GM10248 (cell line): Measurements from ENCODE around the gene TMEM117.
"Not testable (repeated sequence)": the region's sequence is repeated elsewhere in the genome, so short reads cannot be mapped to it uniquely, and the experiment has no call there.

ENCODE experiments used
- CTCF ChIA-PET: fragments of 300-600 bp; sonication (Branson Sonifier 250); formaldehyde crosslinking; extraction: SDS; loops from one replicate; lab custom pipeline; 2021; ENCODE audit warnings: antibody characterized with exemption; lab: Yijun Ruan, JAX
- POLR2A ChIA-PET: fragments of 350-650 bp; sonication (Branson Sonifier 250); formaldehyde crosslinking; extraction: SDS; loops from one replicate; lab custom pipeline; 2020; ENCODE audit warnings: antibody characterized with exemption; lab: Yijun Ruan, JAX
- DNase-seq: peaks from one replicate; pipeline ENCODE4 v3.0.0; 2012; ENCODE audit errors: extremely low spot score
- TF ChIP-seq, protein P1 (sequence below): IDR thresholded peaks from 2 replicates; pipeline ENCODE4 v1.5.1; 2012; ENCODE audit warnings: mild to moderate bottlenecking, low read depth; ENCODE audit errors: extremely low read depth, missing control alignments, control extremely low read depth

Gene TMEM117

GRCh38 chr12:44370982-44371381 lies 535.1 kb downstream of the TMEM117 start:
- no peak for DNase-seq
- POLR2A ChIA-PET: no interaction called here
- CTCF ChIA-PET: interaction anchor here (0.7 to 1.5 kb wide), 3 partner anchors 9 to 15 kb away, joined by 3 to 6 read pairs (median 3); no protein-coding TSS in a partner anchor
- TF ChIP-seq, protein P1, sequence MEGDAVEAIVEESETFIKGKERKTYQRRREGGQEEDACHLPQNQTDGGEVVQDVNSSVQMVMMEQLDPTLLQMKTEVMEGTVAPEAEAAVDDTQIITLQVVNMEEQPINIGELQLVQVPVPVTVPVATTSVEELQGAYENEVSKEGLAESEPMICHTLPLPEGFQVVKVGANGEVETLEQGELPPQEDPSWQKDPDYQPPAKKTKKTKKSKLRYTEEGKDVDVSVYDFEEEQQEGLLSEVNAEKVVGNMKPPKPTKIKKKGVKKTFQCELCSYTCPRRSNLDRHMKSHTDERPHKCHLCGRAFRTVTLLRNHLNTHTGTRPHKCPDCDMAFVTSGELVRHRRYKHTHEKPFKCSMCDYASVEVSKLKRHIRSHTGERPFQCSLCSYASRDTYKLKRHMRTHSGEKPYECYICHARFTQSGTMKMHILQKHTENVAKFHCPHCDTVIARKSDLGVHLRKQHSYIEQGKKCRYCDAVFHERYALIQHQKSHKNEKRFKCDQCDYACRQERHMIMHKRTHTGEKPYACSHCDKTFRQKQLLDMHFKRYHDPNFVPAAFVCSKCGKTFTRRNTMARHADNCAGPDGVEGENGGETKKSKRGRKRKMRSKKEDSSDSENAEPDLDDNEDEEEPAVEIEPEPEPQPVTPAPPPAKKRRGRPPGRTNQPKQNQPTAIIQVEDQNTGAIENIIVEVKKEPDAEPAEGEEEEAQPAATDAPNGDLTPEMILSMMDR: no peak

DNA sequence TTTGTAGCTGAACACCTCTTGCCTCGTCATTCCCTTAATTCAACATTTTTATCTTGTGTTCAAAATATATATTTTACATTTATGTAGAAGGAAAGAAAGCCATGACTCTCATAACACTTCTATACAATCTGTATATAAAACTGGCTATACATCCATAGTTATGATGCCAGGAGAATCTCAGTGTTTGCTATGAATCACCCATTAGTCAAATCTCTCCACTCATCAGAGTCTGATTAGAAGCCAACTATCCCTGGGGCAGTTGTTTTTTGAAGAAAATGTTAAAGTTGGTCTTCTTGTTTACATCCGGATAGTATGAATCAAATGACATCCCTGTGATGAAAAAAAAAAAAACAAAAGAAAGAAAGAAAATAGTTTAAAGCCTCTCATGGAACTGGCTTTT lies 536.4 kb downstream of the TMEM117 start:
- TF ChIP-seq, protein P1: no peak
- CTCF ChIA-PET: no interaction called here
- no peak for DNase-seq
- POLR2A ChIA-PET: no interaction called here

DNA sequence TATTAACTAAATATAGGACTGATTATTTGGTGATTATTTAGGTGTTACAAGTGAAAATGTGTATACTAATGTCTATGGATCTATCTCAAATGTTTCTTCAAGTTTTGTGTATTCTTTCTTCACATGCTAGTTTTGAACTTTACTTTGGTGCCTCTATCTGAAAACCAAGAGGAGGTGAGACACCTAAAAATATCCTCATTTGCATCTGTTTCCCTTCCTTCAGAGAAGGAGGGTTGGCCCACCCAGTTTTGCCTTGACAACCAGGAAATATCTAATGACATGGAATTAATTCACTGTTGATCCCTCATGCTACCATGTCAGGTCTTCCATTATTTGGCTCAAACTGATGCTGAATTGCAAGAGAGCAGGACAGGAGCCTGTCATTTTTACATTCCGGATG lies 539.8 kb downstream of the TMEM117 start:
- TF ChIP-seq, protein P1: no peak
- ChIA-PET POLR2A (no interaction called here), CTCF (interaction anchor here (1.5 kb wide), 1 partner anchor 13 kb away, joined by 3 read pairs; no protein-coding TSS in a partner anchor)
- DNase-seq: no peak

DNA sequence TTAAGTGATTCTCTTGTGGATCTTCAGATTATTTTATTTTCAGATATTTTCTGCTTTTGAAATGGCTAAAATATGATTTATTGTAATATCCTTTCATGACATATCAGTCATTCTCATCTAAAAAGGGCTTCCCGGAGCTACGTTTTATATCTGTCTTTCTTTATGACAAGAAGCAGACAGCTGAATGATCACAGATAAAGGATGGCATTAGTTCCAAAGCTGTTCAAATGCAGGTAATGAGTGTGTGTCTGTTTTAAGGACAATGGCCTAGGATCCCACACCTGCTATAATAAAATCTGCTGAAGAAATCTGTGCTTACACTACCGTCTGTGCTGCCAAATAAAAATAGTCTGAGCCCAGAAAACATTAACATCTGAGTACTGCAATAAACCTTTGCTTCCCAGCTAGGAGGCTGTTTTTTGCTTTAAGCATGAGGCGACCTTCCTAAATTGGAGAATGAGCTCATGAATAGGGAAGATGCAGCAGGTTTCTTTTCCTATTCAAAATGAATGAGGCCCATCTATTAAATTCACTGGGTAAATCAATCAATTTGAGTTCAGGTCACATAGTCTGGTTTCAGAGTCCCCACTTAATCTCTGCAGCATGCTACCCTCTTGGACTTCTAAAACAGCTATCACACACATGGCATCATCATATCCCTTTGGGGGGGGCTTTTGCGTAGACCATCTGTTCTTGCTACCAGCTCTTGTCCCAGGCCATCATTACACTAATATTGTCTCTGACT lies 541.7 kb downstream of the TMEM117 start:
- TF ChIP-seq, protein P1: no peak
- no peak for DNase-seq
- CTCF ChIA-PET: interaction anchor here (1.0 to 1.3 kb wide), 4 partner anchors 14 to 46 kb away, joined by 3 to 4 read pairs (median 3); no protein-coding TSS in a partner anchor
- POLR2A ChIA-PET: no interaction called here

DNA sequence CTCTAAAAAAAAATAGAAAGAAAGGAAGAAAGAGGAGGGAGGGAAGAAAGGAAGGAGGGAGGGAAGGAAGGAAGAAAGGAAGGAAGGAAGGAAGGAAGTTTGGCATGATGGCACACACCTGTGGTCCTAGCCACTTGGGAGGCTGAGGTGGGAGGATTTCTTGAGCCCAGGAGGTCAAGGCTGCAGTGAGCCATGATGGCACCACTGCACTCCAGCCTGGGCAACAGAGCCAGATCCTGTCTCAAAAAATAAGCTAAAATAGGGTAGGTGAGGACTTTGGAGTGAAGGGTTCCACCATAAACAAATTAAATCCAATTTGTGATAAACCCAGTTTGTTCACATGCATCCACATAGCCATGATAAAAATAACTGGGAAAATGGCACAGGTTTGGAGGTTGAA lies 543.2 kb downstream of the TMEM117 start:
- POLR2A ChIA-PET, DNase-seq: not testable (repeated sequence)
- CTCF ChIA-PET: interaction anchor here (2.0 to 3.5 kb wide), 2 partner anchors 8 to 11 kb away, joined by 6 to 16 read pairs; no protein-coding TSS in a partner anchor

- ChIA-PET POLR2A (no interaction called here), CTCF (interaction anchor here (1.5 to 3.5 kb wide), 3 partner anchors 9 to 13 kb away, joined by 3 to 16 read pairs (median 6); no protein-coding TSS in a partner anchor)
- TF ChIP-seq, protein P1: no peak
- DNase-seq: no peak
Measured at GRCh38 chr12:44379831-44380230, 544.0 kb downstream of the TMEM117 start.

GRCh38 chr12:44380861-44381260 lies 545.0 kb downstream of the TMEM117 start:
- no peak for DNase-seq
- TF ChIP-seq, protein P1: no peak
- CTCF ChIA-PET: interaction anchor here (1.5 to 3.5 kb wide), 4 partner anchors 9 to 17 kb away, joined by 3 to 16 read pairs (median 4); no protein-coding TSS in a partner anchor
- POLR2A ChIA-PET: no interaction called here
